Measurements from ENCODE around the gene IFNAR1. TPM values are rescaled to one million over a fixed set of nuclear protein-coding genes. Genes with fewer than 3 reads are reported as not detected.

Gene IFNAR1
- total and polyA plus RNA-seq, 2 donors (not counting 3 experiments of a cell fraction or from before 2014, with no cell fraction given), result 16.2 to 47.8 TPM

- Histone ChIP-seq H3K36me3 (ENCODE audit: control insufficient read depth in 2 of 2, extremely low read depth in 1 of 2, insufficient read depth in 2 of 2, low read length in 2 of 2) (no peaks in the 10 kb centered on the region), H2AFZ (ENCODE audit: low read depth, low read length) (no peak overlapping the region), H3K79me2 (ENCODE audit: control insufficient read depth, insufficient read depth, low read length) (no peaks in the 10 kb centered on the region), H3K9ac (replicated peaks; ENCODE audit: extremely low read depth, insufficient read depth, low read length) (no peak overlapping the region), H3K27me3 (ENCODE audit: control insufficient read depth in 2 of 2, insufficient read depth in 2 of 2, low read length in 2 of 2) (no peaks in the 10 kb centered on the region), H3K4me2 (ENCODE audit: insufficient read depth, low read length) (no peak overlapping the region), H3K4me3 (replicated peaks in 1 of 3; ENCODE audit: insufficient read depth in 1 of 3, low read depth in 1 of 3, low read length in 3 of 3) (no peak overlapping the region), H3K4me1 (ENCODE audit: control insufficient read depth, extremely low read depth, insufficient read depth, low read length) (no peaks in the 10 kb centered on the region), H3K27ac (ENCODE audit: insufficient read depth, low read depth, low read length) (no peak overlapping the region), H3K9me3 (replicated peaks; ENCODE audit: control insufficient read depth, insufficient read depth, low read length) (no peaks in the 10 kb centered on the region), H3K9me1 (replicated peaks; ENCODE audit: control insufficient read depth, extremely low read depth, insufficient read depth, low read length) (no peaks in the 10 kb centered on the region), H4K20me1 (replicated peaks; ENCODE audit: control insufficient read depth, extremely low read depth, insufficient read depth, low read length) (no peaks in the 10 kb centered on the region)
- ChIA-PET CTCF (interaction anchor here (1.0 kb wide), 1 partner anchor 46 kb away, joined by 3 read pairs; no protein-coding TSS in a partner anchor), POLR2A (no interaction called here)
- TF ChIP-seq EZH2 (IDR thresholded peaks at IDR 0.05; ENCODE audit: borderline replicate concordance, low read depth, low read length, severe bottlenecking) (no peak), JUN (IDR thresholded peaks at IDR 0.05; ENCODE audit: borderline replicate concordance, insufficient read depth, insufficient read length, low read depth) (no peak), POLR2A (IDR thresholded peaks at IDR 0.05; ENCODE audit: low read depth, low read length) (no peak), MYC (IDR thresholded peaks at IDR 0.05; ENCODE audit: low read depth, low read length) (no peak), FOS (IDR thresholded peaks at IDR 0.05; ENCODE audit: borderline replicate concordance, insufficient read depth, low read length) (no peak), GATA2 (IDR thresholded peaks at IDR 0.05; ENCODE audit: insufficient read depth, insufficient read length, low read depth, low read length) (no peak), POLR2AphosphoS5 (IDR thresholded peaks at IDR 0.05; ENCODE audit: insufficient read depth, low read depth, low read length) (no peak)
- TF ChIP-seq, protein P1, sequence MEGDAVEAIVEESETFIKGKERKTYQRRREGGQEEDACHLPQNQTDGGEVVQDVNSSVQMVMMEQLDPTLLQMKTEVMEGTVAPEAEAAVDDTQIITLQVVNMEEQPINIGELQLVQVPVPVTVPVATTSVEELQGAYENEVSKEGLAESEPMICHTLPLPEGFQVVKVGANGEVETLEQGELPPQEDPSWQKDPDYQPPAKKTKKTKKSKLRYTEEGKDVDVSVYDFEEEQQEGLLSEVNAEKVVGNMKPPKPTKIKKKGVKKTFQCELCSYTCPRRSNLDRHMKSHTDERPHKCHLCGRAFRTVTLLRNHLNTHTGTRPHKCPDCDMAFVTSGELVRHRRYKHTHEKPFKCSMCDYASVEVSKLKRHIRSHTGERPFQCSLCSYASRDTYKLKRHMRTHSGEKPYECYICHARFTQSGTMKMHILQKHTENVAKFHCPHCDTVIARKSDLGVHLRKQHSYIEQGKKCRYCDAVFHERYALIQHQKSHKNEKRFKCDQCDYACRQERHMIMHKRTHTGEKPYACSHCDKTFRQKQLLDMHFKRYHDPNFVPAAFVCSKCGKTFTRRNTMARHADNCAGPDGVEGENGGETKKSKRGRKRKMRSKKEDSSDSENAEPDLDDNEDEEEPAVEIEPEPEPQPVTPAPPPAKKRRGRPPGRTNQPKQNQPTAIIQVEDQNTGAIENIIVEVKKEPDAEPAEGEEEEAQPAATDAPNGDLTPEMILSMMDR (IDR thresholded peaks at IDR 0.05; ENCODE audit: extremely low read depth in 1 of 2, insufficient read depth in 1 of 2, low read depth in 1 of 2, low read length in 2 of 2), result no peak
- TF ChIP-seq, protein P2, sequence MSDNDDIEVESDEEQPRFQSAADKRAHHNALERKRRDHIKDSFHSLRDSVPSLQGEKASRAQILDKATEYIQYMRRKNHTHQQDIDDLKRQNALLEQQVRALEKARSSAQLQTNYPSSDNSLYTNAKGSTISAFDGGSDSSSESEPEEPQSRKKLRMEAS (IDR thresholded peaks at IDR 0.05; ENCODE audit: insufficient read depth, insufficient read length), result no peak
- no peak for FAIRE-seq
- dilution Hi-C loops (cut with MboI; ENCODE audit: extremely low pct_ligation_motif_present, low sequenced_read_pairs) (no loop called here), intact Hi-C loops (cut with micrococcal nuclease) (no loop called here)
- BruUV-seq (replicated peaks), result no TSS peak
- no peak for DNase-seq (ENCODE audit: low read depth, low spot score)
Measured at GRCh38 chr21:33394260-33394659, 69.5 kb downstream of the IFNAR1 start.
